HEK293 (cell line): Measurements from ENCODE around the gene SLC35F3.

ENCODE experiments used
- CTCF ChIA-PET: fragments of 350-600 bp; formaldehyde crosslinking; extraction: SDS; loops from one replicate; lab custom pipeline; 2021; ENCODE audit warnings: antibody characterized with exemption; lab: Yijun Ruan, JAX
- POLR2A ChIA-PET: fragments of 300-600 bp; formaldehyde crosslinking; extraction: SDS; loops from one replicate; lab custom pipeline; 2020; ENCODE audit warnings: antibody characterized with exemption, inconsistent platforms; lab: Yijun Ruan, JAX
- H3K27ac ChIP-seq: fragments of 200-500 bp; sonication (Bioruptor generic); 2 replicates; pipeline ENCODE4 v1.5.1; 2014; ENCODE audit warnings: low read depth, low read length, control low read depth, inconsistent platforms; ENCODE audit errors: extremely low read depth
- H3K36me3 ChIP-seq, 2 experiments: fragments of 200-500 bp in 1 of 2; sonication (Bioruptor generic) in 1 of 2; 1 replicate in 1 of 2; 2 replicates in 1 of 2; pipeline ENCODE4 v1.5.1; 2014 to 2017; ENCODE audit warnings: inconsistent platforms in 2 of 2, low read length in 2 of 2; ENCODE audit not compliant: control insufficient read depth in 2 of 2, insufficient read depth in 1 of 2
- H3K4me1 ChIP-seq: fragments of 200-500 bp; sonication (Bioruptor generic); 2 replicates; pipeline ENCODE4 v1.5.1; 2014; ENCODE audit warnings: mild to moderate bottlenecking, low read length, inconsistent platforms; ENCODE audit not compliant: control insufficient read depth, insufficient read depth
- H3K4me3 ChIP-seq: 2 replicates; pipeline ENCODE4 v1.5.1; 2011; ENCODE audit warnings: low read depth, mild to moderate bottlenecking, control low read depth, low read length, moderate library complexity
- H3K9me3 ChIP-seq: fragments of 200-500 bp; sonication (Bioruptor generic); 2 replicates; pipeline ENCODE4 v1.5.1; 2014; ENCODE audit warnings: low read depth, low read length, inconsistent platforms; ENCODE audit not compliant: control insufficient read depth, insufficient read depth
- EGR2 ChIP-seq: fragments of 450-650 bp; formaldehyde crosslinking; IDR thresholded peaks from 2 replicates; pipeline ENCODE4 v1.5.1; 2016; ENCODE audit warnings: low read depth, missing biosample characterization, missing genetic modification characterization
- GFI1B ChIP-seq: fragments of 450-650 bp; formaldehyde crosslinking; IDR thresholded peaks from 2 replicates; pipeline ENCODE4 v1.5.1; 2016; ENCODE audit warnings: missing biosample characterization, missing genetic modification characterization
- KLF16 ChIP-seq: fragments of 450-650 bp; formaldehyde crosslinking; IDR thresholded peaks from 2 replicates; pipeline ENCODE4 v1.5.1; 2017; ENCODE audit warnings: missing biosample characterization, missing genetic modification characterization
- KLF8 ChIP-seq: fragments of 450-650 bp; formaldehyde crosslinking; IDR thresholded peaks from 2 replicates; pipeline ENCODE4 v1.5.1; 2016; ENCODE audit warnings: missing biosample characterization, missing genetic modification characterization
- MEIS1 ChIP-seq: sonication (generic); formaldehyde crosslinking; IDR thresholded peaks from 2 replicates; pipeline ENCODE4 v1.8.1; 2022; ENCODE audit warnings: missing genetic modification reagents, mild to moderate bottlenecking, borderline replicate concordance
- MZF1 ChIP-seq: fragments of 450-650 bp; formaldehyde crosslinking; IDR thresholded peaks from 2 replicates; pipeline ENCODE4 v1.5.1; 2017; ENCODE audit warnings: missing biosample characterization, missing genetic modification characterization, borderline replicate concordance
- OSR2 ChIP-seq: fragments of 450-650 bp; formaldehyde crosslinking; IDR thresholded peaks from 2 replicates; pipeline ENCODE4 v1.5.1; 2016; ENCODE audit warnings: missing biosample characterization, missing genetic modification characterization
- SP7 ChIP-seq: fragments of 450-650 bp; formaldehyde crosslinking; IDR thresholded peaks from 2 replicates; pipeline ENCODE4 v1.5.1; 2016; ENCODE audit warnings: missing biosample characterization, missing genetic modification characterization
- TCF7L2 ChIP-seq: IDR thresholded peaks from 2 replicates; pipeline ENCODE4 v1.6.1; 2011; ENCODE audit warnings: low read depth, mild to moderate bottlenecking, inconsistent platforms, low read length, moderate library complexity, borderline replicate concordance
- ZBTB17 ChIP-seq: fragments of 450-650 bp; formaldehyde crosslinking; IDR thresholded peaks from 2 replicates; pipeline ENCODE4 v1.5.1; 2016; ENCODE audit warnings: missing biosample characterization, missing genetic modification characterization
- ZFP69B ChIP-seq: fragments of 450-650 bp; formaldehyde crosslinking; IDR thresholded peaks from 2 replicates; pipeline ENCODE4 v1.5.1; 2016; ENCODE audit warnings: missing biosample characterization, missing genetic modification characterization
- ZNF138 ChIP-seq: fragments of 450-650 bp; formaldehyde crosslinking; IDR thresholded peaks from 2 replicates; pipeline ENCODE4 v1.5.1; 2016; ENCODE audit warnings: missing biosample characterization, missing genetic modification characterization, borderline replicate concordance
- ZNF354C ChIP-seq: fragments of 450-650 bp; formaldehyde crosslinking; IDR thresholded peaks from 2 replicates; pipeline ENCODE4 v1.5.1; 2016; ENCODE audit warnings: missing biosample characterization, missing genetic modification characterization, low read depth, borderline replicate concordance
- ZNF366 ChIP-seq: fragments of 450-650 bp; formaldehyde crosslinking; conservative IDR thresholded peaks from 2 replicates; pipeline ENCODE4 v1.5.1; 2016; ENCODE audit warnings: missing biosample characterization, missing genetic modification characterization
- ZNF433 ChIP-seq: fragments of 450-650 bp; formaldehyde crosslinking; IDR thresholded peaks from 2 replicates; pipeline ENCODE4 v1.5.1; 2016; ENCODE audit warnings: missing biosample characterization, missing genetic modification characterization, low read depth
- ZNF510 ChIP-seq: fragments of 450-650 bp; formaldehyde crosslinking; IDR thresholded peaks from 2 replicates; pipeline ENCODE4 v1.5.1; 2018; ENCODE audit warnings: mild to moderate bottlenecking, missing genetic modification characterization, missing biosample characterization; ENCODE audit not compliant: insufficient replicate concordance
- ZNF544 ChIP-seq: fragments of 450-650 bp; formaldehyde crosslinking; IDR thresholded peaks from 2 replicates; pipeline ENCODE4 v1.5.0; 2017; ENCODE audit warnings: missing biosample characterization, missing genetic modification characterization
- ZNF549 ChIP-seq: fragments of 450-650 bp; IDR thresholded peaks from 2 replicates; pipeline ENCODE4 v1.5.1; 2018; ENCODE audit warnings: missing biosample characterization, missing genetic modification characterization, mild to moderate bottlenecking, inconsistent platforms, moderate library complexity
- ZNF596 ChIP-seq: fragments of 450-650 bp; IDR thresholded peaks from 2 replicates; pipeline ENCODE4 v1.5.0; 2018; ENCODE audit warnings: missing biosample characterization, mild to moderate bottlenecking, missing genetic modification characterization, moderate library complexity
- ZNF792 ChIP-seq: fragments of 450-650 bp; formaldehyde crosslinking; IDR thresholded peaks from 2 replicates; pipeline ENCODE4 v1.5.1; 2016; ENCODE audit warnings: missing biosample characterization, missing genetic modification characterization
- TF ChIP-seq, protein P1 (sequence below): fragments of 450-650 bp; IDR thresholded peaks from 2 replicates; pipeline ENCODE4 v1.5.1; 2018; ENCODE audit warnings: missing biosample characterization, missing genetic modification characterization
- TF ChIP-seq, protein P2 (sequence below): fragments of 450-650 bp; formaldehyde crosslinking; IDR thresholded peaks from 2 replicates; pipeline ENCODE4 v1.5.1; 2016; ENCODE audit warnings: missing biosample characterization, missing genetic modification characterization
- TF ChIP-seq, protein P3 (sequence below): fragments of 450-650 bp; formaldehyde crosslinking; IDR thresholded peaks from 2 replicates; pipeline ENCODE4 v1.5.1; 2017; ENCODE audit warnings: missing biosample characterization, missing genetic modification characterization

The SLC35F3 gene

DNA sequence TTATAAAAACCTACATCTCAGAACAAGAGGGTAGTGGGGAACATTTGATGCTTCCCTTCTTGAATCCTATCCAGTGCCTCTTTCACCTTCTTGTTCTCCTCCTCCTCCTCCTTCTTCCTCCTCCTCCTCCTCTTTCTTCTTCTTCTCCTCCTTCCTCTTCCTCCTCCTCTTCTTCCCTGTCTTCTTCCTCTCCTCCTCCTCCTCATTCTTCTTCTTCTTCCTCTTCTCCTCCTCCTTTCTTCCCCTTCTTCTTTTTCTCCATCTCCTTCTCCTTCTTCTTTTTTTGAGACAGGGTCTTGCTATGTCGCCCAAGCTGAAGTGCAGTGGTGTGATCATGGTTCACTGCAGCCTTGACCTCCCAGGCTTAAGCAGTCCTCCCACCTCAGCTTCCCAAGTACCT, 31.9 kb downstream of the SLC35F3 start:
- Histone ChIP-seq H3K4me3 (no peak overlapping the region), H3K36me3 (no peaks in the 10 kb centered on the region), H3K27ac (no peak overlapping the region), H3K4me1 (no peaks in the 10 kb centered on the region), H3K9me3 (no peaks in the 10 kb centered on the region)
- TF ChIP-seq ZNF792 (tag by site-specific recombination) (no peak), OSR2 (tag by site-specific recombination) (no peak), GFI1B (tag by site-specific recombination) (no peak), ZNF510 (tag by site-specific recombination) (no peak), TCF7L2 (no peak), ZNF549 (tag by site-specific recombination) (no peak), ZNF354C (tag by site-specific recombination) (no peak), KLF8 (tag by site-specific recombination) (no peak), ZNF544 (0 out of 2 replicates have a peak, but pooled peaks have one; percentile 31)
- TF ChIP-seq, protein P1, sequence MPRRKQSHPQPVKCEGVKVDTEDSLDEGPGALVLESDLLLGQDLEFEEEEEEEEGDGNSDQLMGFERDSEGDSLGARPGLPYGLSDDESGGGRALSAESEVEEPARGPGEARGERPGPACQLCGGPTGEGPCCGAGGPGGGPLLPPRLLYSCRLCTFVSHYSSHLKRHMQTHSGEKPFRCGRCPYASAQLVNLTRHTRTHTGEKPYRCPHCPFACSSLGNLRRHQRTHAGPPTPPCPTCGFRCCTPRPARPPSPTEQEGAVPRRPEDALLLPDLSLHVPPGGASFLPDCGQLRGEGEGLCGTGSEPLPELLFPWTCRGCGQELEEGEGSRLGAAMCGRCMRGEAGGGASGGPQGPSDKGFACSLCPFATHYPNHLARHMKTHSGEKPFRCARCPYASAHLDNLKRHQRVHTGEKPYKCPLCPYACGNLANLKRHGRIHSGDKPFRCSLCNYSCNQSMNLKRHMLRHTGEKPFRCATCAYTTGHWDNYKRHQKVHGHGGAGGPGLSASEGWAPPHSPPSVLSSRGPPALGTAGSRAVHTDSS (tag by site-specific recombination): peak; percentile 76
- TF ChIP-seq, protein P2, sequence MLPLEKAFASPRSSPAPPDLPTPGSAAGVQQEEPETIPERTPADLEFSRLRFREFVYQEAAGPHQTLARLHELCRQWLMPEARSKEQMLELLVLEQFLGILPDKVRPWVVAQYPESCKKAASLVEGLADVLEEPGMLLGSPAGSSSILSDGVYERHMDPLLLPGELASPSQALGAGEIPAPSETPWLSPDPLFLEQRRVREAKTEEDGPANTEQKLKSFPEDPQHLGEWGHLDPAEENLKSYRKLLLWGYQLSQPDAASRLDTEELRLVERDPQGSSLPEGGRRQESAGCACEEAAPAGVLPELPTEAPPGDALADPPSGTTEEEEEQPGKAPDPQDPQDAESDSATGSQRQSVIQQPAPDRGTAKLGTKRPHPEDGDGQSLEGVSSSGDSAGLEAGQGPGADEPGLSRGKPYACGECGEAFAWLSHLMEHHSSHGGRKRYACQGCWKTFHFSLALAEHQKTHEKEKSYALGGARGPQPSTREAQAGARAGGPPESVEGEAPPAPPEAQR (tag by site-specific recombination): peak; percentile 58; the same call in 1 of the 2 replicates
- ChIA-PET CTCF (no interaction called here), POLR2A (no interaction called here)

DNA sequence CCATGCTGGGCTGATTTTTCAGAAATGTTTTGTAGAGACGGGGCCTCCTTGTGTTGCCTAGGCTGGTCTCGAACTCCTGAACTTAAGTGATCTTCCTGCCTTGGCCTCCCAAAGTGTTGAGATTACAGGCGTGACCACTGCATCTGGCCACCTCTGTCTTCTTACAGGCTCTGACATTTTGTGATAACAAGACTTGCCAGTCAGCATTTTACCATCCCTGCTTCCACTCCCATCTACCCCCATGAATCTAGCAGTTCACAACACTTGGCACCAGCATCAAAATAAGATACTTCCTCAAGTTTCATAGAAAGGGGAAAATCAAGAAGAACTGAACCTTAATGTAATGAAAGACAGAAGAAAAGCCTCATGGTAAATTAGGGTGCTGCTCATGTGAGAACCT, 32.4 kb downstream of the SLC35F3 start:
- no peaks in the 10 kb centered on the region for H3K9me3 ChIP-seq
- no peak for TF ChIP-seq ZNF596 (tag by site-specific recombination)
- no peak for TF ChIP-seq MEIS1 (CRISPR knock-in tag)
- TF ChIP-seq EGR2 (tag by site-specific recombination): no peak
- no peak for TF ChIP-seq ZNF138
- no peak for TF ChIP-seq SP7
- no peak for TF ChIP-seq ZFP69B (tag by site-specific recombination)
- no peak for TF ChIP-seq ZNF433 (tag by site-specific recombination)
- no peak for TF ChIP-seq MZF1 (tag by site-specific recombination)
- TF ChIP-seq KLF16 (tag by site-specific recombination): no peak
- no peaks in the 10 kb centered on the region for H3K4me1 ChIP-seq
- no peak overlapping the region for H3K27ac ChIP-seq
- ChIA-PET CTCF (no interaction called here), POLR2A (no interaction called here)
- H3K36me3 ChIP-seq: no peaks in the 10 kb centered on the region
- no peak overlapping the region for H3K4me3 ChIP-seq

DNA sequence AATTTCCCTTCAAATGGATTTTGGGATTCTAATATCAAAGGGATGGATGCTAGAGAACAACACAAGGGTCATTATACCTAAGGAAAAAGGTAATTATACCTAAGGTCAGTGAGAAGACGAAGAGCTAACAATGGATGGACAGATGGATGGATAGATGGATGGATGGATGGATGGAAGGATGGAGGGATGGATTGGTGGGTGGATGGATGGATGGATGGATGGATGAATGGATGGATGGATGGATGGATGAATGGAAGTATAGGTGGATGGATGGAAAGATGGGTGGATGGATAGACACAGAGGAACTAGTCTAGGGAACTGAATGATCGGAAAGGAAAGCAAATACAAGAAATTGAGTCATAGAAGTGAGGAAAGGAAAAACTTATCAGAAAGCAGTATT, 34.0 kb downstream of the SLC35F3 start:
- POLR2A ChIA-PET: no interaction called here
- Histone ChIP-seq H3K4me1 (no peaks in the 10 kb centered on the region), H3K36me3 (no peaks in the 10 kb centered on the region), H3K9me3 (no peaks in the 10 kb centered on the region), H3K27ac (no peak overlapping the region), H3K4me3 (no peak overlapping the region)
- TF ChIP-seq ZNF366 (tag by site-specific recombination) (peak; percentile 95), ZBTB17 (tag by site-specific recombination) (peak; percentile 50)
- TF ChIP-seq, protein P3, sequence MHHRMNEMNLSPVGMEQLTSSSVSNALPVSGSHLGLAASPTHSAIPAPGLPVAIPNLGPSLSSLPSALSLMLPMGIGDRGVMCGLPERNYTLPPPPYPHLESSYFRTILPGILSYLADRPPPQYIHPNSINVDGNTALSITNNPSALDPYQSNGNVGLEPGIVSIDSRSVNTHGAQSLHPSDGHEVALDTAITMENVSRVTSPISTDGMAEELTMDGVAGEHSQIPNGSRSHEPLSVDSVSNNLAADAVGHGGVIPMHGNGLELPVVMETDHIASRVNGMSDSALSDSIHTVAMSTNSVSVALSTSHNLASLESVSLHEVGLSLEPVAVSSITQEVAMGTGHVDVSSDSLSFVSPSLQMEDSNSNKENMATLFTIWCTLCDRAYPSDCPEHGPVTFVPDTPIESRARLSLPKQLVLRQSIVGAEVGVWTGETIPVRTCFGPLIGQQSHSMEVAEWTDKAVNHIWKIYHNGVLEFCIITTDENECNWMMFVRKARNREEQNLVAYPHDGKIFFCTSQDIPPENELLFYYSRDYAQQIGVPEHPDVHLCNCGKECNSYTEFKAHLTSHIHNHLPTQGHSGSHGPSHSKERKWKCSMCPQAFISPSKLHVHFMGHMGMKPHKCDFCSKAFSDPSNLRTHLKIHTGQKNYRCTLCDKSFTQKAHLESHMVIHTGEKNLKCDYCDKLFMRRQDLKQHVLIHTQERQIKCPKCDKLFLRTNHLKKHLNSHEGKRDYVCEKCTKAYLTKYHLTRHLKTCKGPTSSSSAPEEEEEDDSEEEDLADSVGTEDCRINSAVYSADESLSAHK (tag by site-specific recombination): no peak
- CTCF ChIA-PET: interaction anchor here (0.8 to 0.9 kb wide), 2 partner anchors 35 to 1058 kb away, joined by 4 to 5 read pairs; no protein-coding TSS in a partner anchor
